Naive thymus-derived CD8-positive, alpha-beta T cell (primary cell): ENCODE measurements around the gene DSCAML1. TPM values are rescaled to one million over a fixed set of nuclear protein-coding genes. Genes with fewer than 3 reads are reported as not detected.

Source experiments
- ATAC-seq, 2 donors: fragments of 150-1000 bp; cut with Tn5 transposase in 1 of 2; sonication (Bioruptor Pico), chemical (Tn5 transposase) in 1 of 2; 1 replicate in 1 of 2; 2 replicates in 1 of 2; pipeline ENCODE4 v1.10.0; 2021; ENCODE audit warnings: mild to moderate bottlenecking in 2 of 2, moderate library complexity in 2 of 2
- POLR2A ChIA-PET: fragments of 350-600 bp; sonication (Branson Sonifier 250); formaldehyde crosslinking; loops from one replicate; lab custom pipeline; 2021; ENCODE audit warnings: antibody characterized with exemption; lab: Charles Lee
- DNase-seq, 10 donors: peaks; one replicate each; pipeline versions ENCODE4 v3.0.0 to v3.0.0-alpha.2; 2020 to 2022
- H3K27ac Mint-ChIP-seq, 10 donors: one replicate each; pipeline ENCODE4 v1.8.0; 2020 to 2022; ENCODE audit warnings: mild to moderate bottlenecking in 10 of 10, mixed read lengths in 10 of 10, moderate library complexity in 4 of 10, inconsistent platforms in 1 of 10
- H3K27me3 Mint-ChIP-seq, 5 donors: one replicate each; pipeline ENCODE4 v1.8.0; 2021 to 2022; ENCODE audit warnings: mixed read lengths in 5 of 5
- H3K36me3 Mint-ChIP-seq, 3 donors: one replicate each; pipeline ENCODE4 v1.8.0; 2020 to 2022; ENCODE audit warnings: mixed read lengths in 3 of 3, mild to moderate bottlenecking in 2 of 3, inconsistent platforms in 1 of 3
- H3K4me1 Mint-ChIP-seq, 4 donors: one replicate each; pipeline ENCODE4 v1.8.0; 2021 to 2022; ENCODE audit warnings: mixed read lengths in 4 of 4
- H3K4me3 Mint-ChIP-seq, 10 donors: one replicate each; pipeline ENCODE4 v1.8.0; 2020 to 2022; ENCODE audit warnings: mild to moderate bottlenecking in 10 of 10, mixed read lengths in 10 of 10, moderate library complexity in 6 of 10, inconsistent platforms in 1 of 10
- H3K9me3 Mint-ChIP-seq, 9 donors: one replicate each; pipeline ENCODE4 v1.8.0; 2020 to 2022; ENCODE audit warnings: mixed read lengths in 9 of 9, mild to moderate bottlenecking in 3 of 9, inconsistent platforms in 1 of 9, moderate library complexity in 1 of 9
- polyA plus RNA-seq, 3 donors: library from polyadenylated mRNA; unstranded; fragments of 300-500 nt; fragmentation: Illumina TruSeq; gene quantifications; one replicate each; pipeline ENCODE4 v1.2.3, GENCODE V29; 2021
- total RNA-seq, 8 experiments: library from RNA in 2 of 8; stranded (reverse) in 2 of 8; gene quantifications; one replicate each; pipeline ENCODE4 v1.2.3 and lab custom pipeline; 2021 to 2026

DSCAML1 gene
- total and polyA plus RNA-seq, 5 experiments from 2014 or later, result 0.12 to 2.1 (median 0.15) TPM

DNA sequence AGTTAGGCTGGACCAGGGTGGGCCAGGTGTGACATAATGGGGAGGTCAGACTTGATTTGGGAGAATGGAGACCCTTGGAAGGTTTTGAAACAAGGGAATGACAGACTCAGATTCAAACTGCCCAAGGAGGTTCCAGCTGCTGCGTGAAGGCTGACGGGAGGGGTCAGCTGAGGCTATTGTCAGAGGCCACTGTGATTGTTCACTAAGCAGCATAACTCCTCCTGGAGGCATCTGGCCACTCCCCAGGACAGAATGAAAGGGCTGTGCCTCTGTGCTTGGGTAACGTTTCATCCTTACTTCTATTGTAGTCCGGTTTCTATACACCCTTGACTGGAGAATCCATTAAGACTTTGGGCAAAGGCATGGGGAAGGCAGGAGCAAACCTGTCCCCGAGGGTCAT, 126.6 kb downstream of the DSCAML1 start:
- H3K4me1 Mint-ChIP-seq, result no peaks in the 10 kb centered on the region
- H3K27ac Mint-ChIP-seq, result peak overlapping the region in 1 of 10 donors; percentile 43
- DNase-seq, result no peak
- peaks cover 0 to 13% (median 5%) of the 10 kb centered on the region in 5 donors for H3K27me3 Mint-ChIP-seq
- H3K36me3 Mint-ChIP-seq, result no peaks in the 10 kb centered on the region
- POLR2A ChIA-PET, result no interaction called here
- H3K9me3 Mint-ChIP-seq, result no peaks in the 10 kb centered on the region
- no peak for ATAC-seq
- H3K4me3 Mint-ChIP-seq, result no peak overlapping the region

DNA sequence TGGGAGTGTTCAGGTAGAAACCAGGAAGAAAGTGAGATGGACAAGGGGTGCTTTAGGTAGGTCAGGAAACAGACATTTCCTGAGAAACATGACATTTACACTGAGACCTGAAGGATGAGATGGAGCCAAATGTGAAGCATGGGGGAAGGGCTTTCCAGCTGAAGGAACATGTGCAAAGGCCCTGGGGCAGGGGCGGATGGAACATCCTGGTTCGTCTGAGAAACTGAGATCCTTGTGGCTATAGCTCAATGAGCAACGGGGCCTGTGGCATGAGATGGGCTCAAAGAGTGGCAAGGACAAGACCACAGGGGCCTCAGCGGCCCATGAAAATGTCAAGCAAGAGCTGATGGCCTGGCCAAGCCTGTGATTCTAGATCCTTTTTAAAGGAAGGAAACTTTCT, 127.4 kb downstream of the DSCAML1 start:
- Mint-ChIP-seq H3K36me3 (no peaks in the 10 kb centered on the region), H3K4me3 (no peak overlapping the region), H3K4me1 (peaks cover 0 to 3% (median 0%) of the 10 kb centered on the region in 4 donors), H3K27ac (no peak overlapping the region), H3K27me3 (peaks cover 0 to 11% (median 3%) of the 10 kb centered on the region in 5 donors), H3K9me3 (no peaks in the 10 kb centered on the region)
- DNase-seq, result peak in 1 of 10 donors; percentile 27
- ATAC-seq, result no peak
- POLR2A ChIA-PET, result no interaction called here

DNA sequence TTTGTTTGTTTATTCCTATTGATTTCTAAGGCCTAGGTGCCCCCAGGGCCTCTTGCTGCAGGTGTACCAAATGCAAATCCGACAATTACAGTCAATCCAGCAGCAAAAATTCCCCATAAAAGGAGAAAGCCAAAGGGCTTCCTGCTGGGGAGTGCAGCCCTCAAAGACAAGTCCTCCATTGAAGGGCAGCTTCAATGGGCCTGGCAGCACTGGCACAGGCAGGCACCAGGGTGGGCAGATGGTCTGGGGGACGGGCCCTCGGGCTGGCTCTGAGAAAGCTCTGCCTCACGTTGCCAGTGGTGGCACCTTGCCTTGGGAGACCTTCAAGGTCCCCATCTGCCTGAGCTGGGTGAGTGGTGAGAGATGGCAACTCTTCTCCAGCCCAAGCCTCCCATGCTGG, 128.0 kb downstream of the DSCAML1 start:
- Mint-ChIP-seq H3K4me1 (peaks cover 0 to 3% (median 0%) of the 10 kb centered on the region in 4 donors), H3K4me3 (no peak overlapping the region), H3K27me3 (peaks cover 0 to 11% (median 3%) of the 10 kb centered on the region in 5 donors), H3K27ac (no peak overlapping the region), H3K36me3 (no peaks in the 10 kb centered on the region), H3K9me3 (no peaks in the 10 kb centered on the region)
- POLR2A ChIA-PET, result no interaction called here
- ATAC-seq (no peak), DNase-seq (peak in 1 of 10 donors; percentile 43)

DNA sequence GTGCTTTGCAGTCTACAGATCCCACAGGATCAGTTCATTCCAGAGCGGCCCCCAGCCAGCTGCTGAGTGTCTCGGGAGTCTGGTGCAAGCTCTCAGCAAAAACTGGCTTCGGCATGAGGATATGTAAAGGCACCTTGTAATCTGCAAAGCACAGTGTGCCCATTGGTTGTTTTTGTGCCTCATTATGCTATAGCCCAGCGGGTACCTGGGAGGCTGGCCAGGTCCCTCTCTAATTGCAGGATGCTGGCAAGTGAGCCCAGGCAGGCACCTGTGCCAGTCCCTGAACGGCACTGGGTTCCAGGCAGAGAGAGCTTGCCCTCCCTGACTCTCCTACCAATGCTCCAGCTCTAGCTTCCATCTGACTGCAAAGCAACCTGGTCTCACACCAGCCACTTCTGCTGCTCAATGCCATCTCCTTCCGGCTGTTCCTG, 128.7 kb downstream of the DSCAML1 start:
- Mint-ChIP-seq H3K27me3 (peaks cover 0 to 12% (median 3%) of the 10 kb centered on the region in 5 donors), H3K4me3 (no peak overlapping the region)

DNA sequence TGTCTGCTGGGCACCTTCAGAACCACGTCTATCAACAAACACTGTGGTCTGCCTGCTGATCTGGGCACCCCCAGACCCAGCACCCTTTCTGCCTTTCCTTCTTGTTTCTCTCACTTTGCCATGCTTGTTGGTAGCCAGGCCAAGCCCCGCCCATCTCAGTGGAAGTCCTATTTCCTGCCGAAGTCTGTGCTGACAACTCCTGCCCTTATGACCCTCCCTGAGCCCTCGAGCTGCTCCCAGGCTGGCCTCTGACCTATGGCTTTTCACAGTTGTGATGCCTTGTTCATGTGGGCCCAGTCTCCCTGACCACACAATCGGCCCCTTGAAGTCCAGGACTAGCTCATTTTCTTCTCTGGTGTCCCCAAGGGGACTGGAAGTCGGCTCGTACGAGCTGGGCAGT, 132.1 kb downstream of the DSCAML1 start:
- POLR2A ChIA-PET, result no interaction called here

More for the DNA sequence above, 128.7 kb downstream of the DSCAML1 start:
- H3K27ac Mint-ChIP-seq, result no peak overlapping the region
- ATAC-seq (no peak), DNase-seq (peak in 1 of 10 donors; percentile 9)
- peaks cover 0 to 5% (median 0%) of the 10 kb centered on the region in 4 donors for H3K4me1 Mint-ChIP-seq
- no peaks in the 10 kb centered on the region for H3K36me3 Mint-ChIP-seq
- POLR2A ChIA-PET, result no interaction called here
- H3K9me3 Mint-ChIP-seq, result no peaks in the 10 kb centered on the region

DNA sequence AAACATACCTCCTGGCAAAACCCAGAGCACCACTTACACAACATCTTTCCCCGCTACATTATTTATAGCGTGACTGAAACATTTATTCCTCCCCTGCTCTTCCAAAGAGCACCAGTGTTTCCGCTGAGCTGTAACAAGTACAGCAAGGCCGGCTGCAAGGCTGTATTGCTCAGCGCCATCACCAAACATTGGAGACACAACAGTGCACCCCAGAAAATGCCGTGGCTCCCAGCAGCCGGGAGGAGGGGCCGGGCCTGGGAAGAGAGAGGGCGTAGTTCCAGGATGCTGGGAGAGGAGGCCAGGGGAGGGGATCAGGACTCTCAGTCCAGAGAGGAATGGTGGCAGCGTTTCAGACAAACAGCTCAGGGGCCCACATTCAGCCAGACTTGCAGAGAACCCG, 133.2 kb downstream of the DSCAML1 start:
- no peak for DNase-seq
- Mint-ChIP-seq H3K4me1 (peaks cover 0 to 5% (median 0%) of the 10 kb centered on the region in 4 donors), H3K4me3 (no peak overlapping the region), H3K27ac (peak overlapping the region in 1 of 10 donors; percentile 72), H3K27me3 (peaks cover 0 to 12% (median 3%) of the 10 kb centered on the region in 5 donors), H3K36me3 (no peaks in the 10 kb centered on the region), H3K9me3 (no peaks in the 10 kb centered on the region)
- no peak for ATAC-seq
- POLR2A ChIA-PET, result no interaction called here

More for the DNA sequence above, 132.1 kb downstream of the DSCAML1 start:
- Mint-ChIP-seq H3K27me3 (peaks cover 0 to 12% (median 3%) of the 10 kb centered on the region in 5 donors), H3K9me3 (no peaks in the 10 kb centered on the region), H3K4me3 (no peak overlapping the region), H3K4me1 (peaks cover 0 to 5% (median 0%) of the 10 kb centered on the region in 4 donors), H3K36me3 (no peaks in the 10 kb centered on the region), H3K27ac (no peak overlapping the region)
- DNase-seq, result no peak
- no peak for ATAC-seq

DNA sequence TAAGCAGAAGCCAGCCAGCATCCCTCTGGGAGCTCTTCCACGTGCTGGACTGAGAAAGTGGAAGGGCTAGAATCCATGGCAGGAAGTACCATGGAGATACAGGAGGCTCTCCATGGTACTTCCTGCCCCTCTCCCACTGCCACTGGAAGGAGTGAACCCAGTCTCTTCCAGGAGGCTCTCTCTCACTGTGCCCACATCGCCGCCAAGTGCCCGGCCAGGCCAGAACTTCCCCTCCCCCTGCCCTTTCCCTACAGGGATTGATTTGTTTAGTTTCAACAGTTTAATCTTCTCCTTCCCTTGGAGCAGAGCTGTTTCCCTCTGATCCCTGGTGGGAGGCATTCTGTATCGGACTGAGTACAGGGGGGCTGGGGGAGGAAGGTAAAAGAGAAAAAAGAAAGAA, 133.6 kb downstream of the DSCAML1 start:
- H3K9me3 Mint-ChIP-seq, result no peaks in the 10 kb centered on the region
- peaks cover 0 to 5% (median 0%) of the 10 kb centered on the region in 4 donors for H3K4me1 Mint-ChIP-seq
- no peaks in the 10 kb centered on the region for H3K36me3 Mint-ChIP-seq
- POLR2A ChIA-PET, result no interaction called here
- H3K27ac Mint-ChIP-seq, result peak overlapping the region in 1 of 10 donors; percentile 72
- peaks cover 0 to 13% (median 3%) of the 10 kb centered on the region in 5 donors for H3K27me3 Mint-ChIP-seq
- no peak overlapping the region for H3K4me3 Mint-ChIP-seq
- DNase-seq (no peak), ATAC-seq (no peak)

DNA sequence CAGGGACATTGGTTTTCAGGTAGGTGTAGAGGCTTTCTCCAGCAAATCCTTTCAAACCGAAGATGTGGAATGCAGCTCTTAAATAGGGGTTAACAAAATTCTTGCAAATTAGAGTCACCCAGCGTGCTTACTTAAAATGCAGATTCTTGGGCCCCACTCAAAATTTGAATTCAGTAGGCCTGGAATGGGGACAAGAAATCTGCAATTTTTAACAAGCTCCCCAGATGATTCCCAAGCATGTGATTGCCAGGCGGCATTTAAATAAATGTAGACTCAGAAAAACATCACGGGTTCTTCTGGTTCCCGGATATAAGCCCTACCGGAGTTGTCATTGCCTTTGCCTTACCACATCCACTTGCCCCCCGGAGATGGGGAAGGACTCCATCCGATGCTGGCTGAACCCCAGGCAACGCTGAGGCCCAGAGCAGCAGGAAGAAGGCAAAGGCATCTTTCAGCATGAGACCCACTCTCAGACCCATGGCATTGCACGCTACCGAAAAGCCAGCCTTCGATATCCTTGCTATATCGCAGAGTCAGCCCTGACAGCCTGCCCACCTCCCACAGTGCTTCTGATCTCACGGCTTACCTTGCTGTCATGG, 134.2 kb downstream of the DSCAML1 start:
- DNase-seq (no peak), ATAC-seq (no peak)
- H3K9me3 Mint-ChIP-seq, result no peaks in the 10 kb centered on the region
- H3K36me3 Mint-ChIP-seq, result no peaks in the 10 kb centered on the region
- peaks cover 0 to 5% (median 0%) of the 10 kb centered on the region in 4 donors for H3K4me1 Mint-ChIP-seq
- POLR2A ChIA-PET, result no interaction called here
- H3K27me3 Mint-ChIP-seq, result peaks cover 0 to 14% (median 3%) of the 10 kb centered on the region in 5 donors
- no peak overlapping the region for H3K4me3 Mint-ChIP-seq
- no peak overlapping the region for H3K27ac Mint-ChIP-seq

DNA sequence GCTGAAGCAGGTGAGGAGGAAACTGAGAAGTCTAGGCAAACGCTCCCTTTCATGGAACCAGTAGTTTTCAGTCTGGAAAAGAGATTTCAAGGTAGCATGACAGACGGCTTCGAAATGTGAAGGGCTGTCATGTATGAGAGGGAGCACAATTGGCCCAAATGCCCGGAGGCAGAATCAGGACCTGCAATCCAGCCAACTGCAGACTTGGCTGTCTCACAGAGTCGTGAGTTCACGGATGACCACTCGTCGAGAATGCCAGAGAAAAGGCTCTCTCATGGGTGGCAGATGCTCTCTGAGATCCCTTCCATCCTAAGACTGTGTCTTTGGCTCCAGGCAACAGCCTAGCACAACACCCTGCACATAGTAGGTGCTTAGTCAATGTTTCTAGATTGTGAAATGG, 134.8 kb downstream of the DSCAML1 start:
- no peak for ATAC-seq
- peaks cover 0 to 5% (median 0%) of the 10 kb centered on the region in 4 donors for H3K4me1 Mint-ChIP-seq
- no peaks in the 10 kb centered on the region for H3K36me3 Mint-ChIP-seq
- POLR2A ChIA-PET, result no interaction called here
- no peak overlapping the region for H3K27ac Mint-ChIP-seq
- H3K27me3 Mint-ChIP-seq, result peaks cover 0 to 12% (median 0%) of the 10 kb centered on the region in 5 donors
- no peaks in the 10 kb centered on the region for H3K9me3 Mint-ChIP-seq
- no peak overlapping the region for H3K4me3 Mint-ChIP-seq
- no peak for DNase-seq

DNA sequence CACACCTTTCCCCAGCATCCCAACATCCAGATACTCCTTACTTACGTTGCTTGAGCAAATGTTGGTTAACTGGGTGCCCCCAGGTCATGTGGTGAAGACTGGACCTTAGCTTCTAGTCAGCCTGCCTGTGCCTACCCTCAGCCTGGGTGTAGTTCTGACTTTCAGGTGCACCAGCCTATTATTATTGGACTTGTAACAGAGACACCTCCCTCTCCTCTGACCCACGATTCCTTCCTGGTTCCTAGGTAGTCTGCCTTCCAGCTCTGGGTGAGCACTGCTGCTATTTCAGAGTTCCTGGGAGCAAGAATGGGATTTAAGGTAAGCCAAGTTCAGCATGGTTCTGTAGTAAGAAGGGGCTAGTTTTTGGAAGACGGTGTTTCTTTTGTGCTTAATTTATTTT, 138.2 kb downstream of the DSCAML1 start:
- DNase-seq (no peak), ATAC-seq (no peak)
- POLR2A ChIA-PET, result no interaction called here
- Mint-ChIP-seq H3K9me3 (no peaks in the 10 kb centered on the region), H3K36me3 (no peaks in the 10 kb centered on the region), H3K4me3 (no peak overlapping the region), H3K27ac (no peak overlapping the region), H3K27me3 (peaks cover 0 to 5% (median 3%) of the 10 kb centered on the region in 5 donors), H3K4me1 (peaks cover 0 to 1% (median 0%) of the 10 kb centered on the region in 4 donors)

DNA sequence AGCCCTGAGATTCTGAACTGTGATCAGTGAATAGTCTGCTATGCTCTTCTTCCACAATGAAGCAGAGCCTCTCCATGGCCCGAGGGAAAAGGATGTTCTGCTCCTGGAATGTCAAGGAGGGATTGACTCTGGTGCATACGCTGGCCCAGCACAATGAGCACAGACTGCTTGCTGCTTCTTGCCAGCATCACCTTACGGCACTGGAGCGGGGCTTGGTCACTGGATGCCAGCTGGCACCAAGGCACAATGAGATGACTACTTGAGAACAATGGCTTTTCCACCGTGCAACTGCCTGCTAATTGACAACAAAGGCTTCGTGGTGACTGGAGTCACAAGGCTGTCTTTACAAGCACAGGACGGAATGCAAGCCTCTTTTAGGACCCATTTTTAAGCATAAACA, 139.2 kb downstream of the DSCAML1 start:
- H3K27me3 Mint-ChIP-seq, result peaks cover 0 to 3% (median 0%) of the 10 kb centered on the region in 5 donors
- H3K36me3 Mint-ChIP-seq, result no peaks in the 10 kb centered on the region
- no peaks in the 10 kb centered on the region for H3K4me1 Mint-ChIP-seq
- no peak overlapping the region for H3K4me3 Mint-ChIP-seq
- no peak overlapping the region for H3K27ac Mint-ChIP-seq
- ATAC-seq (no peak), DNase-seq (no peak)
- no peaks in the 10 kb centered on the region for H3K9me3 Mint-ChIP-seq
- POLR2A ChIA-PET, result interaction anchor here (0.6 kb wide), 1 partner anchor 282 kb away, joined by 4 read pairs; no protein-coding TSS in a partner anchor

DNA sequence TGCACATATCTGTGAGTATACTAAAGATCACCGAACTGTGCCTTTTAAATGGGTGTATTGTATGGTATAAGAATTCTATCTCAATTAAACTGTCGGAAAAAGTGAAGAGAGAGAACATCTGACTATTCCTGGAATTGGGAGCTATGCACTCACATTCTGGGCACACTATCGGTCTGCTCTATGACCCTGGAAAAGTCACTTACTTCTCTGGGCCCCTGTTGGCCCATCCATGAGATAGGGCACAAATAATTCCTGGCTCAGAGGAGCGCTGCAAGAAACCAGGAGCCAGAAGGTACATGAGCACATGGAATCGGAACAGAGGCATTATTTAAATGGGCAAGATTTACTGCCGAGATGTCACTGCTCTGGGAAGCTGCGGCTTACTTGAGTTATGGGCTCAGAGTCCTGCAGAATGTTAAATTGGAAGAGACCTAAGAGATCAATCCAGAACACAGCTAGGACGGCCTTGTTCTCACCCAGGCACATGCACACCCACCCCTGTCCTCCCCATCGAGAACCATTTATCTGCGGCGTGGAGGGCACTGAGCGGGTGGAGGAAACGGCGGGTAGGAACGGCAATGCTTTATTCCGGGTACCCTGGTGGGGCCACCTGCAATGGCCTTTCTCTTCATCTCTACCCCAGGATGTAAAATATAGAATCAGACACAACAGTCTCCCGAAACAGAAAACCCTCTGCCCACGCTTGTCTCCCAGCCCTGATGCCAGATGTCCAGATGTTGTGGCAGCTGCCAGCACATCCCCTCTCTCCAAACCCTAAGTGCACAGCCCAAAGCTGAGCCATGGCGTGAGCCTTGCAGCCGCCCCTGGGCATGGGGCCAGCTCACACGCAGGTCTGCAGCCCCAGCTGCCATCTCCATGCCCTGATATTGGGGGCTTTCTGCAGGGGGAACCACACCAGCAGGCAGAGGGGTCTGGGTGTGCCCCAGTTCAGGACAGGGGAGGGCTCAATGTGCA, 142.4 kb downstream of the DSCAML1 start:
- Mint-ChIP-seq H3K9me3 (no peaks in the 10 kb centered on the region), H3K27me3 (peaks cover 0 to 3% (median 0%) of the 10 kb centered on the region in 5 donors), H3K4me3 (no peak overlapping the region), H3K4me1 (no peaks in the 10 kb centered on the region), H3K27ac (no peak overlapping the region), H3K36me3 (no peaks in the 10 kb centered on the region)
- DNase-seq (no peak), ATAC-seq (no peak)
- POLR2A ChIA-PET, result no interaction called here

DNA sequence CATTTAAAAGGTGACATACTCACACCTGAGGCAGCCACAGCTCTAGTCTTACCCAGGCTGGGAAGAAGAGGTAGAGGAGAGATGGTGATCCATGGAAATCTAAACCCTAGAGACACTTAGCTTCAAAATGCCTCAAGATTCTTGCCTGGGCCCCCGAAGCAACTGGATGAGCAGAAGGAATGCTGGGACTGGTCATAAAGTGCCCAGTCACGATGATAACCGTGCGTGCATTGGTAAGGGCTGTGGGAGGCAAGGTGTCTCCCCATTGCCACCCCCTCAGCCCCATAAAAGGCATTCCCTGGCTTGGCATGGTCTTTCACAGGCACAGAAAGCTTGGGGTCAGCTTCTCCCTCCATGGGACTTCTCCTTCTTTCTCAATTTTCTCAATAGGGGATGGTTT, 144.5 kb downstream of the DSCAML1 start:
- Mint-ChIP-seq H3K4me1 (no peaks in the 10 kb centered on the region), H3K27ac (no peak overlapping the region), H3K36me3 (no peaks in the 10 kb centered on the region), H3K9me3 (no peaks in the 10 kb centered on the region), H3K4me3 (no peak overlapping the region), H3K27me3 (peaks cover 0 to 3% (median 0%) of the 10 kb centered on the region in 5 donors)
- DNase-seq, result no peak
- POLR2A ChIA-PET, result no interaction called here
- ATAC-seq, result no peak
